Suppressor macrophage (primary cell): ENCODE data around the gene PPARA.

ENCODE experiments used
- DNase-seq, 4 experiments: peaks; one replicate each; pipeline ENCODE4 v3.0.0-alpha.2; 2020 to 2022

Gene PPARA

DNA sequence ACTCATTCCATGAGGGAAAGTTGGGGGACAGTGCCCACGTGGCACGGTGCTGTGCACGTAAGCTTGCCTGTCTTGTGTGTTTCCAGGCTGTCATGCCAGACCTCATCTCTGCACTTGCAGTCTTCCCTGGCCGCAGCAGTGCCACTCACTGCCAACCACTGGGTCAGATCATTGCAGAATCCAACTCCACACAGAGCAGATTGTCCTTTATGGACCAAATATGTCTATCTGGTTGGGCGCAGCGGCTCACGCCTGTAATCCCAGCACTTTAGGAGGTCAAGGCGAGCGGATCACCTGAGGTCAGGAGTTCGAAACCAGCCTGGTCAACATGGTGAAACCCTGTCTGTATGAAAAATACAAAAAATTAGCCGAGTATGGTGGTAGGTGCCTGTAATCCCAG lies 4.4 kb upstream of the PPARA start:
- no peak for DNase-seq

DNA sequence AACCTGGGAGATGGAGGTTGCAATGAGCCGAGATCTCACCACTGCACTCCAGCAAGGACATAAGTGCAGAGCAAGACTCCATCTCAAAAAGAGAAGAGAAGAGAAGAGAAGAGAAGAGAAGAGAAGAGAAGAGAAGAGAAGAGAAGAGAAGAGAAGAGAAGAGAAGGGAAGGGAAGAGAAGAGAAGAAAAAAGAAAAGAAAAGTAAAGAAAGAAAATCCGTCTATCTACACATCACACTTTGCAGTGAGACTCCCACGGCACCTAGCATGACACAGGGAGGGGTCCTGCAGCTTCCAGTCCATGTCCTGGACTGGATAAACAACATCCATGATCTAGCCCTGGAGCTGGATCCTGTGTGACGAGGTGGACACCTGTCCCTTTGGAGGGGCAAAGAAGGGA lies 4.0 kb upstream of the PPARA start:
- DNase-seq = no peak

DNA sequence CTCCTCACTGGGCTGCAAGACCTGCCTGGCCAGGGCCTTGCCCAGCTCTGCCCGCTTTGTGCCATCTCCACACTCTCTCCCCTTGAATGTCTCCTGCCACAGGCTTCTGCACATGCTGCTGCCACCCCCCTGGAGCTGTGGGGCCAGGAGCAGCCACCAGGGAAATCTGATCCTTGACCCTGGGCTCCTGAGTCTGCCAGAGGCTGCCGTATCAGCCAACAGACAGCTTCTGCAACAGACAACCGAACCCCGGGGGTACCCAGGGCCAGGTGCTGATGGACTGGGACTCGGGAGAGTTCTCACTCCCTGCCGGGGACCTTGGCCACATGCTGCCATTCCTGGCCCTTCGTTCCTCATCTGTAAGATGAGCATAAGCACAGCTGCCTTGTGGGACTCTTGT lies 3.3 kb upstream of the PPARA start:
- no peak for DNase-seq

DNA sequence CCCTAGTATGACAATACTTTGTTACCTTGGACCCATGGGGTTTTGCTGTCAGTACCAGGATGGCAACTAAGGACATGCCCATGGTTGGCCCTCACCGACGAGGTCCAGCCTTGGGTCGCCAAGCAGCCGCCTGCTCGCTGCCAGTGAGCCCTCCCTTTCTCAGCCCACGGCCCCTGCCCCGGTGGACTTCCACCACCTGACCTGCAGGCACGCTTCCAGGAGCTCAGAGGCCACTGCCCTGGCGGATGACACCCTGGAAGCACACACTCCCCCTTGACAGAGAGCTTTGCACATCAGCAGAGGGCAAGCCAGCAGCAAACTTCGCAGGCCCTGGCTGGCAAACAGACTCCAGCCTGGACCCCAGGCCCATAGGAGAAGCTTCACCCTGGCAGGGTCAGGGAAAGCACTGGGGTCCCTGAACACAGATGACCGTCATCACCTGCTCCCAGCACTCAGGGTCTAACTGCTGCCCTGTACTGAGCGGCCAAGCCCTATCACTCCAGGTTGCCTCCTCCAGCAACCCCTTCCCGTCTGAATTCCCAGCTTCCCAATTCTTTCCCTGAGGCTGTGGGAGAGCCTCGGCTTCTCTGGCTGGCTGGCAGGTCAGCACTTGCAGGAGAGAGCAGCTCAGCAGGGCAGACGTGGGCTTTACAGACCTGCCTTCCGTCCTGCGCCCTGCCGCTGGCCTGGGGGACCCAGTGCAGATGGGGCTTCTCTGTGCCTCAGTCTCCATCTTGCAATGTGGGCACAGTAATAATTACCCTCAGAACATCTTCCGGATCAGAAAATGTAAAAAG lies 2.7 kb upstream of the PPARA start:
- no peak for DNase-seq

DNA sequence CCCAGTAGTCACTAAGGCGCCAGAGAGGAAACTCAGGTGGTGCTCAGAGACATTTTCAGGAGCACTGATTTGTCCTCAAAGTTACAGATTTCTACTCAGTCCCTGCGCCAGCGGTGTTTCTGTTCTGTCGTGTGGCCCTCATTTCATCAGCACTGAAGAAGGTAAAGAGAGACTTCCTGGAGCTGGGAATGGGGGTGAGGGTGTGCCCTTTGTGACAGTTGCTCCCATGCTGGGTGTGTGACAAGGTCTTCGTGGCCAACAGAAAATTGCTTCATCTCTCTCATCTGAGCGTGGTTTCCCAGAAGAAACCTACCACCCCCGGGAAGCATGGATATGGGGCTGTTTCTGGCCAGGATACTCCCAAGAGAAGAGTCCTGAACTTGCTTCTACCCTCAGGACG lies 2.0 kb upstream of the PPARA start:
- DNase-seq = peak in 1 of 4 experiments; percentile 13

DNA sequence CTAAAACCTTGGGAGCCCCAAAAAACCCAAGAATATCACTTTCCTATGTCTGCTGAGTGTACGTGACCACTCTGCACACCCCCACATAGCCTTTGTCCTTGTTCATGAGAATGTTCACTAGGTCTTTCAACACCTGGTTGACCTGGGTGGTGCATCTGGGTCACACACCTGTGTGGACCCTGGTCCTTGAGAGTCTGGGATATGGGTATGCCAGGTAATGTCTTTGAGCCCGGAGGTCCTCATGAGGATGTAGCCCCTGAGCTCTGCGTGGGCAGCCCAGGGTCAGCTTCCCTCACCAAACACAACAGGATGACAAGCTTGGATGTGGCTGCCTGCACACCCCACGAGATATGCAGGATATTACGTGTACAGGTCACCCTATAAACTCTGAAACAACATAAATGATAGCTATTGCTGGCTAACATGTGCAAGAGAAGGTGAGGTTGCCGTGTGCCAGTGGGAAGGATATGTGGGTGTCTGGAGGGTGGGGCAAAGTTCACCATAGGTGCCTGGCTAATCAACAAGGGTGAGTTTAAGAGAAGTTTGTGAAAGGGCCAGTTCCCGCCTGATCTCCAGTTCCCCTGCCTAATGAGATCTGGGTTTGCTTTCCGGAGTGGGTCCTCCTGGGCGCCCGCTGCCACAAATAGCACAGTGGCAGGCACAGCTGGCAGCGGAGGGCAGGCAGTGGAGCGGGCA lies 1.4 kb upstream of the PPARA start:
- DNase-seq = peak; percentile 20 to 32 (median 29)

DNA sequence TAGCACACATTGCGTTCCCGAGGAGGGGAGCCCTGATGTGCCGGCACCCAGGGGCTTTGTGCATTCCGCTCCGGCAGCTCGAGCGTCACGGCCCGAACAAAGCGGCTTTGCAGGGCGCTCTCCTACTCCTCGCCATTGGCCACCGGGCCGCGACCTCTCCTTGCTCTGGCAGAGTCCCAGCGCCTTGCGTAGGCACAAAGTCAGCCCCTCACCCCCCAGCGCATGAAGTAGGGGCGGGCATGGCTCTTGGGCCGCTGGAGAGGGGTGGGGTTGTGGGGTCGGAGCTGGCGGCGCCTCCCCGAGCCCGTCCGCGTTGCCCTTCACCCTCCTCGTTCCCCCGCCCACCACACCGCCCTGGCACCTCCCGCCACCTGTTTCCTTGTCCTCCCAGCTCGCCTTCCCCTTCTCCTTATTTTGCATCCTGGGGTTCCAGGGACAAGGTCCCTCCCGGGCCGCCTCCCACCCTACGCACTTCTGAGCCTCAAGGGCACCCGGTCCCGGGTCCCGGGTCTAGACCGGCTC lies 753 bp upstream of the PPARA start:
- peak in 3 of 4 experiments; percentile 21 to 53 (median 37) for DNase-seq

DNA sequence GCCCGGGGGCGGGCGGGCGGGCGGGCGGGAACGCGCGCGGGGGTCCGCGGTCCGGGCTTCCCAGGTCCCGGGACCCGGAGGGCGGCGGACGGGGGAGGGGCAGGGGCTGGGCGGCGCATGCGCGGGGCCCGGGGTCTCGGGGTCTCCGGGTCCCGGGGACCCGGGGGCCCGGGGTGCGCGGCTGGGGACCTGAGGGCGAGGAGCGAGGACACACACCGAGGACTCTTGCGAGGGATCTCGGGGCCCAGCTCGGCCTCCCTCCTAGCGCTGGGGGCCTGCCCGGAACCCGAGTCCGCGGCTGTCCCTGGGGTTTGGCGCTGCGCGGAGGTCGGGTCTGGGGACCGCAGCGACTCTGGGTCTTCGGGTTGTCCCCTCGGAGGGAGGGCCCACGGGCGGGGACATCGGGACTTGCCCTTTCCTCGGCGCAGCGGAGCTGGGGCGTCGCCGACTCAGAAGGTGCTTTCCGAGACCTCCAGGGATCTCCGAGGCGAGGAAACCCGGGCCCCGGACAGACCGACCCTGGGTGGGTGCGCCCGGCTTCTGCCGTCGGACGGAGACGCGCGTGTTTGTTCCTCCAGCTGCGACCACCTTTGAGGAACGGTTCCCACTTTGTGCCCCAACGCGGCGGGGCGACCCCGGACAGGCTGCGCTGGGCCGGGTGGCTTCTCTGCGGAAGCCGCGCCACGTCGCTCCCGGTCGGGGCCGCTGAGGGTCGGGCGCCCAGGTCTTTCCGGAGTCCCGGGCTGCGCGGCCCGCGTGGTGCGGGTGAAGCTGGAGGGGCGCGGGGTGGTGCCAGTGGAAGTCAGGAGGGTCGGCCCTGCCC lies 540 bp downstream of the PPARA start:
- peak; percentile 27 to 68 (median 51) for DNase-seq

DNA sequence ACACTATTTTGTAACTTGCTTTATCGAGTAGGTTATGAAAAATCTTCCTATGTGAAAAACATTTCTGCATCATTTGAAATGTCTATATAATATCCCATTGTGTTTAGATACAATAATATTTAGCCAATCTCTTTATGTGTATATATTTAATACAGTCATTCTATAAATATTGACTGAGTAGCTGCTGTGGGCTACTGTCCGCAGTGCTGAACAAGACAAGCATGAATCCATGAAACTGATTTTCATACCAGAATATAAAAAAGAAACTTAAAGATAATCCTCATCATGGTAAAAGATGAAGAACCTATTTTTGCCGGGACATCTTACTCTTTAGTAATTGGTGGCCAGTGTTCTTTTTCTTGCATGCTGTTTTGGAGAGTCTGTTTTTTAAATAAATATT lies 3.6 kb downstream of the PPARA start:
- DNase-seq = no peak

DNA sequence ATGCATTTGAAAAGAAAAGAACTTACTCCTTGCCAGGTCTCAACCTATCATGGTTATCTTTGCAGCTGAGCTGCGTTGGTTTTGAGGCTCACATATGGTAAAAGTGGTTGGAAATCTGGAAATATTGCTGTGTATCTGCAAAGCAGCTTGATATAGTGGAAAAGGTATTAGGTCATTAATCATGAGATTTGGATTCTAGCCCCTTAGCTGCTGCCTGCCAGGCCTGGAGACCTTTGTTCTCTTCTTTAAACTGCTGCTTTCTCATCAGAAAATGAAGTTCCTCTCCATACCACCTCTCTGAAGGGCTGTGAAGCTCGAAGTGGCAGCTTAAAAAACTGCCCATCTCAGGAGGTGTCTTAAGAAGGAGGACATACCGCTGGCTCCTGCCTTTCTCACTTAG lies 5.7 kb downstream of the PPARA start:
- DNase-seq = no peak

DNA sequence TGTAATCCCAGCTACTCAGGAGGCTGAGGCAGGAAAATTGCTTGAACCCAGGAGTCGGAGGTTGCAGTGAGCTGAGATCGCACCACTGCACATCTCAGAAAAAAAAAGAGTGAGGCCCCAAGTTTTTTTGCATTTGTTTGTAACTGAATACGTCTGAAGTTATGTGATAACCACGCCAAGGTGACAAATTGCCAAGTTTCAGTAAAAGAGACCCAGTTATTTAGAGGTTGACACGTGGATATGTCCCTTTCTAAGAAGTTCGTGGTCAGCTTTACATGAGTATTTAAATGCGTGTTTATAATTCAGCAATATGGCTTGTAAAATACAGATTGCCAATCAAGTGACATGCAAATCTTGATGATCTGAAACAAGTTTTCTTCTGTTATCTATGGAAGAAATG lies 8.0 kb downstream of the PPARA start:
- no peak for DNase-seq

DNA sequence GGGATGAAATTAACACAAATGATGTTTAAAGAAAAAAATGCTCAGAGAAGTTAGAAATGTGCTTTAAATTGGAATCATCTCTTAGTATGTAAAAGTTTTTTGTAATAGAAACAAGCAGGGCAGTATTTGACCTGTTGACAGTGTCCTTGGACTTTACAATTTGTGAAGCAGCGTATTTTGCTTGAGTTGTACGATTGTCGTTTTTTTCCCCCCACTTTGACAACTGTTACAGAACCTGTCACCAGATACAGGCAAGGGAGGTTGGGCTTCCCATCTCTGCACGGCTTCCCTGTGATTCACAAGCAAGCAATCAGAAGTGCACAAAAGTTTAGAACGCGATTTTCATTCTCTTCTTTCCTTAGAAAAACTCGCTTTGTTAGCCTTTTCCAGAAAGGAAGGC lies 8.9 kb downstream of the PPARA start:
- DNase-seq = no peak

DNA sequence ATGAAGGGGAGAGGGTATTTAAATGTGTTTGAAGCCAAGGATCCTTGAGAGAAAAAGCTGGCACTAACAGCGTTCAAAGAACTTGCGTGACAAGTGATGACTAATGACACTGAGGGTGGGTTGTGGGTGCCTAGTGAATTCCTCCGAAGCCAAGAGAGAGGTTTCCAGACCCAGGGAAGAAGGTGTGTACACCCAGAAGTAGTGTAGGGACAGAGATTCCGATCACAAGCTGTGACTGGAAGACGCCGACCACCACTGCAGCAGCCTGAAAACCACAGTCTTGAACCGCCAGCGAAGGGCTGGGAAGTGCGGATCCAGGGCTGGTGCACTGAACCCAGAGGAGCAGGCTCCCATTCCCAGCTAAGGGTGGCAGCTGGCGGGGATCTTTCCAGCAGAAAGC lies 9.5 kb downstream of the PPARA start:
- DNase-seq = no peak

DNA sequence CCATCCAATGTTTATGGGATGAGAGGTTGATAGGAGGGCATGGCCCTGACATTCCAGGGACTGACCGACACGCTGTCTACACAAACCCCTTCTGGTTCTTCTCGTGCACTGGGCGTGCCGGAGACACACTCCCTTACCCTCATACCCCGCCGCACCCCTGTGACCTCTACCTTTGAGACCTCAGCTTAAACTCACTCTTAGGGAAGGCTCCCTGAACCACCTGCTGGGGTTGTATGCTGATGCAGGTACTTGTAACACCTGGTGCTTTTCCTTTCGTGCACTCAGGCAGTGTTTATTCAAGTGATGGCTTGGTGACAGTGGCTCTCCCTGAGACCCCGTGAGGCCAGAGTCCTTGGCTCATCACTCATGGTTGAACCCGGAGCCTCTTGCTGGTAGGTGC lies 12.0 kb downstream of the PPARA start:
- no peak for DNase-seq

DNA sequence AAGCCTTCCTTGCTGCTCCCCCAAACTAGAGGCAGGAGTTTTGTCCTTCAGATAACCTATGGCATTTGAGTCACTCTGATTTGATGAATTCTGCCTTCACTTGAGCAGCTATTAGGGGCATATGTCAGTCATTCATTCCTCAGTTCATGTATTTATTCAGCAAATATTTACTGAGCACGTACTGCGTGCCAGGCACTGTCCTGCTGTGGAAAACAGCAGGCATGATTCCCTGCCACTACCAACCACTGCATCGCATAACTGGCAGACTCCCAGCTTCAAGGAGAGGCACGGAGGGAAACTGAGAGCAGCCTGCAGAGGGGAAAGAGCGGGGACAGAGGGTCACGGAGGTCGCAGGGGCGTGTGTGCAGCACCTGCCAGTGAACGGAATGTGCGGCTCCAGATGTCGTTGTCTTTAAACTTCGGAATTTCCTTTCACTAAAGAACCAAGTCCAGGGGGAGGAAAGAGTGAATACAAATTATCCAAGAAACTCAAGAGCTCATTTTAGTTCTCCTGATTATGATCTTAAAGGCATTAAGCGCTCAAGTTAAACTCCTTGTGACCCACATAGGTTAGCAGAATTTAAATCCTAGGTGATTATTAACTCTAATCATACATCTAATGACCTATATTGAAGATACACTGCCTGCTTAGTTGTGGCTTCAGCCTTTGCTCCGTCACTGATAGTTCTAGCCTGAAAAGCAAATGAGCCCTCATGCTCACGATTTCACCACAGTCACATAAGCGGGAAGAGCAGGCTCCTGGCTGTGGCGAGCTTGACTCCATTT lies 12.6 kb downstream of the PPARA start:
- DNase-seq = no peak

DNA sequence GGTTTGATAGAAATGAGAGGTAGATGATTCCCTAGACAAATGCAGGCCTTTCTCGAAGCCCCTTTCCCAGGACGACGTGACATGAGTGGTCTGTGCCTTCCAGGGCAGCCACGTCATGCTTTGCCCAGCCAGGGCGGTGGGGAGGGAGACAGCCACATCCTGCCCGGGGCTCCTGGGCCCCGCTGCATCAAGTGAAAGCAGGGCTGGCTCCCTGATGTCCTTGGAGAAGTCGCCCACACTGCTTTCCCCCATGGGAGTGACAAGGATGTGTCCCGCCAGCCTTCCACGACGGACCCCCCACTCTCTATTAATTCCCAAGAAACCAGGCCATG lies 13.2 kb downstream of the PPARA start:
- DNase-seq = no peak

DNA sequence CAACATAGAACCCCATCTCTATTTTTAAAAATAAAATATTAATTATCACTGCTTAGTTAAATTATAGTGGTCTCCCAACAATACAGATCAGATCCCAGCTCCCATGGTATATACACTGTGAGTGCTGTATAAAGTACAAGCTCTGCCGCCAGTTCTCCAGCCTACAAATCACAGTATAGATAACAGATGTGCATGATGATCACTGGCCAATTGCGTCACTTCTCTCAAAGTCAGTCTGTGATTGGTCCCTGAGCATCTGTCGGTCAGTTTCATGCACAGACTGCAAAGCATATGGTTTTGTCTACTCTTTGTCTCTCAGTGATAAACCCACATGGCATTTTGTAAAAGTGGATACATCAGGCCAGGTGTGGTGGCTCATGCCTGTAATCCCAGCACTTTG lies 15.7 kb downstream of the PPARA start:
- DNase-seq = no peak

DNA sequence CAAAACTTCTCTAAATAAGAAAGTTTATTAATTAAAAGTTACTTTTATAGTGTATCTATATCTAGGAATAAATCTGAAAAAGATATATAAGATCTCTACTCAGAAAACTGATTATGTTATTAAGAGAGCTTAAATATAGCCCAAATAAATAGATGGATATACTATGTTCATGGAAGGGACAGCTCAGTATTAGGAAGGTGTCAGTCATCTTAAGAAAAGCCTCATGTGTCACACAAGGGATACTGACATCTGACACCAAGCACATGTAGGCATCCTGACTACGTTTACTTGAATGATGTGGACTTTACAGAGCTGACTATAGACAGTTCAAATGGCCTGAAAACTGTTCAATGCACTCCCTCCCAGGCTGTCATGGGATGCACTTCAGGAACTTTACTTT lies 19.3 kb downstream of the PPARA start:
- no peak for DNase-seq

DNA sequence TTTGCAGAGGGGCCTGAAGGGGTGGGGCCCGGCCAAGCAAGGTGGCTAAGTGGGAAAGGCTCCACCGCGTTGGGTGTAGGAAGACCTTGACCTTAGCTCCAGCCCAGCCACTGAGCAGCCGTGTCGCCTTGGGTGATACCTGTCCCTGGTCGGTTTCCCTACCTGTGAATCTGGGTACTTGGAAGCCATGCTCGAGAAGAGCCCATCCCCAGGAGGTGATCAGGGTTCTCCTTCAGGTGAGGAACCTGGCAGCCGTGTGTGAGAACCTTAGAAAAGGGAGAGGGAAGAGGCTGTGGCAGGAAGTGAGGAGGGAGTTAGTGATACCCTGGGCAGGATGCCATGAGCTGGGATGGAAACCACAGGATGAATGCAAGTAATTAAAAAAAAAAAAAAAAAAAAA lies 21.6 kb downstream of the PPARA start:
- no peak for DNase-seq

DNA sequence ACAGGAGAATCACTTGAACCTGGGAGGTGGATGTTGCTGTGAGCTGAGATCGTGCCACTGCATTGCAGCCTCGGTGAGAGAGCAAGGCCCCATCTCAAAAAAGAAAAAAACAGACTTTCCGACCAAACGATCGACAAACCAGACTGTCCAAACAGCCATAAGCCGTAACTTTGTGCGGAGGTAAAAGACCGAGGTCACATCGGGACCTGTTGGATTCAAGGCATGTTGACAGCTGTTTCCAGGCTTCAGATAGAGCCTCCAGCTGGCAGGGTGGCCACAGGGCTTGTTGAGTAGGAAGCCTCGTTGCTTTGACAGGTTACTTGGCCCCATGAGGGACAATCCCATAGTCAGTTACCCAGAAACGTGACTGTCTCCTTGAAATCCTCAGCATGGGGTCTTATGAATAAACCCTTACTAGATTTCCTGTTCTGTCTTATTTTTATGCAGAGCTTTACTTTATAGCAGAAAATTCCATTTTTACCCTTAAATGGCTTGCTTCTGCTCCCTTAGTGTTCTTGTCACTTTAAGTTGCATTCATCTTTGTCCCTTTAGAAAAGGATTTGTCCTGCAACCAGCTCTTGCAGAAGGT lies 22.3 kb downstream of the PPARA start:
- DNase-seq = no peak

DNA sequence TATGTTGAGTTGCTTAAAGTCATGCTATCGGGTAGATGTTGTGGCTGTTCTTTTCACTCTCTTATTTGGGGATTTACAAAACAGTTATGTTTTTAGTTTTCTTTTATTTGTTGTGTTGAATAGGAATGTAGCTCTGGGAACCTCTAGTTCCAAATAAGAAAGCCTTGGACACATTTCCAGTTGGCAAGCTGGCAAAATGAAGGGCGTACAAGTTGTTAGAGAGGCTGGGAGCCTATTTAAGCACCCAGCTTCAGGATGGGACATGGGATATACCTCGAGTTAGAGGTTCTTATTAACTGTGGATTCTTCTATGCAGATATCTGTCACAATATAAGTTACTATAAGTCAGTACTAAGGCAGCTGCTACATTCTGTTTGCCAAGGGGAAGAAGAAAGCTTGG lies 22.8 kb downstream of the PPARA start:
- DNase-seq = no peak

DNA sequence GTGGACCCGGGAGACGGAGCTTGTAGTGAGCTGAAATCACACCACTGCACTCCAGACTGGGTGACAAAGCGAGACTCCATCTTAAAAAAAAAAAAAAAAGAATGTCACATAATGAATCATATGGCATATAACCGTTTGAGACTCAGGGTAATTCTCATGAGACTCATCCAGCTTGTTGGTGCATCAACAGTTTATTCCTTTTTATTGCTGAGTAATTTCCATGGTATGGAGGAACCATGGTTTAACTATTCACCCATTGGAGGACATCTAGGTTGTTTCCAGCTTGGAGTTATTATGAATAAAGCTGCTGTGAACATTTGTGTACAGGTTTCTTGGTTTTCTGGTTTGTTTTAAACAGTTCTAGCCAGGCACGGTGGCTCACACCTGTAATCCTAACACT lies 25.3 kb downstream of the PPARA start:
- no peak for DNase-seq
